Retinal pigment epithelial cell (primary cell): Measurements from ENCODE around the gene INAFM2.

Experiments used
- DNase-seq: peaks from one replicate; pipeline ENCODE4 v3.0.0-alpha.2; 2010; ENCODE audit warnings: low read depth
- H3K4me3 ChIP-seq: 2 replicates; pipeline ENCODE4 v1.5.1; 2011; ENCODE audit warnings: mild to moderate bottlenecking, low read length, control low read depth, moderate library complexity
- CTCF ChIP-seq: conservative IDR thresholded peaks from 2 replicates; pipeline ENCODE4 v1.5.1; 2011; ENCODE audit warnings: low read depth, low read length, control low read depth, inconsistent platforms

INAFM2 gene

GRCh38 chr15:40312370-40313158 is 10.9 kb upstream of the INAFM2 start:
- no peak for DNase-seq
- no peak for TF ChIP-seq CTCF
- H3K4me3 ChIP-seq = no peak overlapping the region

- H3K4me3 ChIP-seq = no peak overlapping the region
- peak; percentile 84 for DNase-seq
- no peak for TF ChIP-seq CTCF
Measured at GRCh38 chr15:40313531-40314398, 9.7 kb upstream of the INAFM2 start.

- H3K4me3 ChIP-seq = no peak overlapping the region
- no peak for TF ChIP-seq CTCF
- DNase-seq = no peak
Measured at GRCh38 chr15:40314723-40315276, 8.7 kb upstream of the INAFM2 start.

GRCh38 chr15:40316931-40317330 is 6.6 kb upstream of the INAFM2 start:
- no peak overlapping the region for H3K4me3 ChIP-seq
- no peak for TF ChIP-seq CTCF
- no peak for DNase-seq

- no peak overlapping the region for H3K4me3 ChIP-seq
- no peak for TF ChIP-seq CTCF
- DNase-seq = no peak
Measured at GRCh38 chr15:40317580-40317979, 5.9 kb upstream of the INAFM2 start.

- DNase-seq = no peak
- H3K4me3 ChIP-seq = no peak overlapping the region
- no peak for TF ChIP-seq CTCF
Measured at GRCh38 chr15:40320409-40320808, 3.1 kb upstream of the INAFM2 start.
